ENCODE data around the gene PPP4R2. TPM values are rescaled to one million over a fixed set of nuclear protein-coding genes. Genes with fewer than 3 reads are reported as not detected.
A peak's percentile ranks its signal among the peaks of the same experiment; 100 is the strongest.

PPP4R2 gene
- total RNA-seq, 4 donors from 2014 or later: 72.9 to 134 (median 80.6) TPM

- no peak overlapping the region for H3K27ac ChIP-seq
- H3K36me3 ChIP-seq: no peaks in the 10 kb centered on the region
- H3K9me3 ChIP-seq: no peaks in the 10 kb centered on the region
- TF ChIP-seq POLR2A (IDR thresholded peaks at IDR 0.05) (no peak), EP300 (IDR thresholded peaks at IDR 0.05) (no peak), CTCF (IDR thresholded peaks at IDR 0.05) (no peak)
- H3K4me1 ChIP-seq: no peaks in the 10 kb centered on the region
- no peak for DNase-seq (ENCODE audit: low spot score in 2 of 2)
- H3K27me3 ChIP-seq: no peaks in the 10 kb centered on the region
- no peak overlapping the region for H3K4me3 ChIP-seq
- WGBS, 2 donors: 79 to 81% methylated on average over 17 of the region's 17 CpGs
These were observed 83.8 kb downstream of the PPP4R2 start for GRCh38 chr3:73080216-73080966.

- TF ChIP-seq EP300 (IDR thresholded peaks at IDR 0.05): no peak
- TF ChIP-seq CTCF (IDR thresholded peaks at IDR 0.05): no peak
- no peak for TF ChIP-seq POLR2A (IDR thresholded peaks at IDR 0.05)
- H3K27me3 ChIP-seq: no peaks in the 10 kb centered on the region
- H3K4me3 ChIP-seq: no peak overlapping the region
- H3K4me1 ChIP-seq: peaks cover 0 to 6% (median 0%) of the 10 kb centered on the region in 4 donors
- no peaks in the 10 kb centered on the region for H3K36me3 ChIP-seq
- 98% methylated on average over 8 of the region's 8 CpGs for WGBS, 2 donors
- no peak overlapping the region for H3K27ac ChIP-seq
- no peak for DNase-seq (ENCODE audit: low spot score in 2 of 2)
- no peaks in the 10 kb centered on the region for H3K9me3 ChIP-seq
These were observed 84.5 kb downstream of the PPP4R2 start for GRCh38 chr3:73081140-73081539.

GRCh38 chr3:73084170-73084569 lies 87.6 kb downstream of the PPP4R2 start:
- Histone ChIP-seq H3K9me3 (no peaks in the 10 kb centered on the region), H3K27me3 (no peaks in the 10 kb centered on the region), H3K36me3 (no peaks in the 10 kb centered on the region), H3K4me3 (no peak overlapping the region), H3K27ac (no peak overlapping the region), H3K4me1 (peaks cover 0 to 10% (median 0%) of the 10 kb centered on the region in 4 donors)
- DNase-seq (ENCODE audit: low spot score in 2 of 2): no peak
- TF ChIP-seq POLR2A (IDR thresholded peaks at IDR 0.05) (no peak), EP300 (IDR thresholded peaks at IDR 0.05) (no peak), CTCF (IDR thresholded peaks at IDR 0.05) (no peak)
- WGBS, 2 donors: 90 to 91% methylated on average over 2 of the region's 2 CpGs

DNA sequence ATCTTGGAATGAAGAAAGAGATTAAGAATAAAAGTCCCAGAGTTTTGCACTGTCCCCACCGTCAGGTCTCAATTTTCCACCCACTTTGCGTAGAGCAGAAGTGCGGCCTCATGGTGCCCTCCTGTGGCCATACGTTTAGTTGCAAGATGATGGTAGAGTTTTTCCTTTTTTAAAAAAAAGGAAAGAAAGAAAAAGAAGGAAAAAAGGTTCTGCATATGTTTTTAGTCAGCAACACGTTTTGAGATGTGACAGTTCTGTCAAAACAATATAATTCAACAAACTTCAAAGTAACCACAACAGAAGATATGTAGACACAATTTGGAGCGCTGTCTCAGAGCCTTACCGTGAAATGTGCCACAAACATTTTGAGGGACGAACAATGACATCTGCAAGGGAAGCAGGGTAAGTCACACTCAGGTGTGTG lies 89.5 kb downstream of the PPP4R2 start:
- Histone ChIP-seq H3K4me3 (no peak overlapping the region), H3K27me3 (no peaks in the 10 kb centered on the region), H3K4me1 (peaks cover 0 to 10% (median 0%) of the 10 kb centered on the region in 4 donors), H3K27ac (no peak overlapping the region), H3K9me3 (no peaks in the 10 kb centered on the region), H3K36me3 (no peaks in the 10 kb centered on the region)
- peak in 1 of 2 donors; percentile 56 for DNase-seq (ENCODE audit: low spot score in 2 of 2)
- WGBS, 2 donors: 30 to 31% methylated on average over 8 of the region's 8 CpGs
- TF ChIP-seq POLR2A (IDR thresholded peaks at IDR 0.05) (no peak), CTCF (IDR thresholded peaks at IDR 0.05) (peak; percentile 68 to 78 (median 76))

- Histone ChIP-seq H3K27ac (no peak overlapping the region), H3K4me3 (no peak overlapping the region), H3K9me3 (peaks cover 0 to 3% (median 0%) of the 10 kb centered on the region in 4 donors), H3K4me1 (no peaks in the 10 kb centered on the region), H3K36me3 (no peaks in the 10 kb centered on the region), H3K27me3 (no peaks in the 10 kb centered on the region)
- no peak for DNase-seq (ENCODE audit: low spot score in 2 of 2)
- WGBS, 2 donors: 57 to 70% methylated on average over 6 of the region's 6 CpGs
- peak in 1 of 5 experiments; percentile 15 for TF ChIP-seq CTCF (IDR thresholded peaks at IDR 0.05)
- TF ChIP-seq POLR2A (IDR thresholded peaks at IDR 0.05): no peak
- no peak for TF ChIP-seq EP300 (IDR thresholded peaks at IDR 0.05)
These were observed 97.5 kb downstream of the PPP4R2 start for GRCh38 chr3:73094129-73094528.

Data from tibial nerve (tissue), 4 donors.